Astrocyte (in vitro differentiated cells and primary cell): ENCODE measurements around the gene ARAP2.

Experiments used
- EZH2 ChIP-seq: IDR thresholded peaks from 2 replicates; pipeline ENCODE4 v1.6.1; 2012; ENCODE audit warnings: mild to moderate bottlenecking, low read length, inconsistent platforms; ENCODE audit not compliant: insufficient read depth
- TF ChIP-seq, protein P1 (sequence below): IDR thresholded peaks from 2 replicates; pipeline ENCODE4 v1.5.1; 2011; ENCODE audit warnings: low read depth, mild to moderate bottlenecking, inconsistent platforms, low read length, moderate library complexity; ENCODE audit not compliant: insufficient read depth

DNA sequence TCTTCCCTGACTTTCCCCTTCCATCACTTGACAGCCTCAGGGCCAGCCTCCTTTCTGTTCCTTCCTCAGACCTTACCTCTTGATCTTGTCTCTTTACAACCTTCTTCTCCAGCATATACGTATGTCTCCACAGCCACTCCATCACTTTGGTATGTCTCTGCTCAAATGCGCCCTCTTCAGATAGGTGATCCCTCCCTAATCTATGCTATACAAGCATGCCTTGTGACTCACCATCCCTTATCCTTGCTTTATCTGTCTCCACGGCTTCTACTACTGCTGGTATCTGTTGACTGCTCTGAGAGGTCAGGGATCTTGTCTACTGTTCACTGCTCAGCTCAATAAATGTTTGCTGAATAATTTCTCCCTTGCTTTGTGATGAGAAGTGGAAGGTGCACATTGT lies 9.0 kb downstream of the ARAP2 start:
- TF ChIP-seq, protein P1, sequence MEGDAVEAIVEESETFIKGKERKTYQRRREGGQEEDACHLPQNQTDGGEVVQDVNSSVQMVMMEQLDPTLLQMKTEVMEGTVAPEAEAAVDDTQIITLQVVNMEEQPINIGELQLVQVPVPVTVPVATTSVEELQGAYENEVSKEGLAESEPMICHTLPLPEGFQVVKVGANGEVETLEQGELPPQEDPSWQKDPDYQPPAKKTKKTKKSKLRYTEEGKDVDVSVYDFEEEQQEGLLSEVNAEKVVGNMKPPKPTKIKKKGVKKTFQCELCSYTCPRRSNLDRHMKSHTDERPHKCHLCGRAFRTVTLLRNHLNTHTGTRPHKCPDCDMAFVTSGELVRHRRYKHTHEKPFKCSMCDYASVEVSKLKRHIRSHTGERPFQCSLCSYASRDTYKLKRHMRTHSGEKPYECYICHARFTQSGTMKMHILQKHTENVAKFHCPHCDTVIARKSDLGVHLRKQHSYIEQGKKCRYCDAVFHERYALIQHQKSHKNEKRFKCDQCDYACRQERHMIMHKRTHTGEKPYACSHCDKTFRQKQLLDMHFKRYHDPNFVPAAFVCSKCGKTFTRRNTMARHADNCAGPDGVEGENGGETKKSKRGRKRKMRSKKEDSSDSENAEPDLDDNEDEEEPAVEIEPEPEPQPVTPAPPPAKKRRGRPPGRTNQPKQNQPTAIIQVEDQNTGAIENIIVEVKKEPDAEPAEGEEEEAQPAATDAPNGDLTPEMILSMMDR: peak; percentile 12
- TF ChIP-seq EZH2: no peak
